ENCODE results near the gene PPP6R2. TPM values are rescaled to one million over a fixed set of nuclear protein-coding genes. Genes with fewer than 3 reads are reported as not detected.

Gene PPP6R2
- total and polyA plus RNA-seq, 9 of the 15 experiments (the other 6 are each of a cell fraction or from before 2014, with no cell fraction given) = 0.32 to 39.8 (median 21.4) TPM

- peak overlapping the region; percentile 32; the same call in 1 of the 2 replicates for H3K4me2 ChIP-seq (ENCODE audit: insufficient read depth, low read length)
- DNase-seq (ENCODE audit: extremely low read depth in 1 of 4, low spot score in 3 of 4) = peak in 1 of 4 experiments; percentile 4
- H2AFZ ChIP-seq (ENCODE audit: low read depth, low read length) = no peak overlapping the region
- BruUV-seq (replicated peaks) = no TSS peak
- 66% methylated on average over 8 of the region's 8 CpGs for WGBS (ENCODE audit: insufficient coverage, low coverage, missing lambda C conversion rate)
- ATAC-seq = no peak
- no peak for FAIRE-seq
- H3K4me3 ChIP-seq = no peak overlapping the region
- ChIA-PET CTCF (ENCODE audit: low intra/inter-chr PET ratio) (no interaction called here), POLR2A (no interaction called here)
- peaks cover 21% of the 10 kb centered on the region; the same call in 2 of the 3 replicates for H3K36me3 ChIP-seq (ENCODE audit: control insufficient read depth, insufficient read depth, low read length)
- peaks cover under 1 to 23% of the 10 kb centered on the region in 2 experiments; a peak in 3 of 5 replicates for H3K4me1 ChIP-seq (replicated peaks in 1 of 2; ENCODE audit: control insufficient read depth in 2 of 2, insufficient read depth in 2 of 2, low read length in 2 of 2)
- peaks cover 12% of the 10 kb centered on the region; the same call in 1 of the 2 replicates for H4K20me1 ChIP-seq (replicated peaks; ENCODE audit: control insufficient read depth, insufficient read depth, low read length)
- H3K27ac ChIP-seq (ENCODE audit: extremely low read depth, low read depth, low read length) = no peak overlapping the region
- H3K79me2 ChIP-seq (ENCODE audit: control insufficient read depth, insufficient read depth, low read length) = peaks cover 34% of the 10 kb centered on the region
- in situ Hi-C loops (cut with MboI) = no loop called here
- H3K9me1 ChIP-seq (ENCODE audit: control insufficient read depth, insufficient read depth, low read length) = no peaks in the 10 kb centered on the region
- intact Hi-C loops (cut with micrococcal nuclease) = loop anchor here (10.0 kb wide), 1 partner anchor 202 kb away; no protein-coding TSS in a partner anchor
- TF ChIP-seq ZNF253 (CRISPR knock-in tag; conservative IDR thresholded peaks at IDR 0.05) (no peak), SETDB1 (IDR thresholded peaks at IDR 0.05; ENCODE audit: low read length) (no peak), PRMT5 (CRISPR knock-in tag; IDR thresholded peaks at IDR 0.05) (no peak), ZNF197 (CRISPR knock-in tag; IDR thresholded peaks at IDR 0.05; ENCODE audit: low read depth) (no peak), TRIM24 (IDR thresholded peaks at IDR 0.05) (no peak), ZNF77 (CRISPR knock-in tag; IDR thresholded peaks at IDR 0.05) (no peak), RAD21 (CRISPR knock-in tag; conservative IDR thresholded peaks at IDR 0.05 in 1 of 2, IDR thresholded peaks at IDR 0.05 in 1 of 2) (no peak)
- H3K9ac ChIP-seq (ENCODE audit: insufficient read depth in 1 of 2, low read depth in 2 of 2, low read length in 2 of 2) = peak overlapping the region in 1 of 2 experiments; percentile 68; a peak in 1 of 4 replicates
- no peaks in the 10 kb centered on the region for H3K27me3 ChIP-seq (ENCODE audit: control insufficient read depth in 2 of 2, insufficient read depth in 2 of 2, low read length in 2 of 2)
- no peaks in the 10 kb centered on the region for H3K9me3 ChIP-seq (replicated peaks; ENCODE audit: control insufficient read depth, insufficient read depth, low read depth, low read length)
Observed at GRCh38 chr22:50347157-50347556, 4.0 kb downstream of the PPP6R2 start.
